ENCODE results near the gene ZNF576.
"Not testable (repeated sequence)": the region's sequence is repeated elsewhere in the genome, so short reads cannot be mapped to it uniquely, and the experiment has no call there.

The ZNF576 gene

GRCh38 chr19:43635561-43635940, 39.2 kb downstream of the ZNF576 start:
- peaks cover 18 to 33% of the 10 kb centered on the region in 2 donors for H3K4me1 Mint-ChIP-seq
- not testable (repeated sequence) for H3K36me3 Mint-ChIP-seq; DNase-seq; H3K4me3 Mint-ChIP-seq; ATAC-seq (replicated peaks); H3K27ac Mint-ChIP-seq; H3K9me3 Mint-ChIP-seq
- peaks cover 42 to 64% of the 10 kb centered on the region in 2 donors for H3K27me3 Mint-ChIP-seq

- Mint-ChIP-seq H3K4me3 (no peak overlapping the region), H3K9me3 (no peaks in the 10 kb centered on the region), H3K27me3 (peaks cover 47 to 69% of the 10 kb centered on the region in 2 donors), H3K27ac (no peak overlapping the region), H3K36me3 (no peaks in the 10 kb centered on the region), H3K4me1 (peaks cover 20 to 34% of the 10 kb centered on the region in 2 donors)
- no peak for ATAC-seq (replicated peaks)
- no peak for DNase-seq
Observed at GRCh38 chr19:43636121-43636683, 39.8 kb downstream of the ZNF576 start.

DNA sequence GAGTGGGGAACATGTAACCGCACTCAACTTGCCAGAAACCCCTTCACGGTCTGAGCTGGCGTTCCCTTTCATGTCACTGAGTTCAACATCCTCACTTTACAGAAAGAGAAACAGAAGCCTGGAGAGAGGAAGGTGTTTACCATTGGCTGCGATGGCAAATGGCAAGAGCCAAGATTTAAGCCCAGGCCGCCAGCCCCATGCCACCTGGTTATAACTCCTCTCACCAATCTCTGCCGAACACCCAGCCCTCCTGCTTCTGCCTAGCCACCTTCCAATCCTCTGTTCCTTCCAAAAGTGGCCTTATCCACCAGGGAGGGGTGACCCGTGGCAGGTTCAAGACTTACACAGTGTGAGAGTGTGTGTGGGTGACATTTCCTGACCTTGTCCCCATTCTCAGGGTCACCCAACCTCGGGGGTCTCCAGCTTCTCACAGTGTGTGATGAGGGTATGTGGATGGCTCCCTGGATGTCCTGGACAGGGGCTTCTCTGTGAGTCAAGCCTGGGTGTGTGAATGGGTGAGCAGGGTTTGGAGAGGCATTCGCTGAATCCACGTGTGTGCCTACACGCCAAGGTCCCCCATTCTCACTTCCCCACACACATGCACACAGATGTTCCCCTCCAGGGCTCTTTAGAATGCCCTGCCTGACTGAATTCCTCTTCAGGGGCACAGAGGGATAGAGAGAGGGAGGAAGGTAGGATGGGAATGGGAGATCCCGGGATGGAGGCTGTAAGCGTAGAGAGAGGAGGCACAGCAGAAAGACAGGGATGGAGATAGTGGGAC, 42.0 kb downstream of the ZNF576 start:
- ATAC-seq (replicated peaks) (peak; percentile 81 to 86), DNase-seq (no peak)
- peak overlapping the region; percentile 82 to 87 for H3K4me3 Mint-ChIP-seq
- H3K4me1 Mint-ChIP-seq: peaks cover 20 to 34% of the 10 kb centered on the region in 2 donors
- peaks cover 50 to 68% of the 10 kb centered on the region in 2 donors for H3K27me3 Mint-ChIP-seq
- peak overlapping the region; percentile 70 for H3K27ac Mint-ChIP-seq
- no peaks in the 10 kb centered on the region for H3K36me3 Mint-ChIP-seq
- H3K9me3 Mint-ChIP-seq: no peaks in the 10 kb centered on the region

DNA sequence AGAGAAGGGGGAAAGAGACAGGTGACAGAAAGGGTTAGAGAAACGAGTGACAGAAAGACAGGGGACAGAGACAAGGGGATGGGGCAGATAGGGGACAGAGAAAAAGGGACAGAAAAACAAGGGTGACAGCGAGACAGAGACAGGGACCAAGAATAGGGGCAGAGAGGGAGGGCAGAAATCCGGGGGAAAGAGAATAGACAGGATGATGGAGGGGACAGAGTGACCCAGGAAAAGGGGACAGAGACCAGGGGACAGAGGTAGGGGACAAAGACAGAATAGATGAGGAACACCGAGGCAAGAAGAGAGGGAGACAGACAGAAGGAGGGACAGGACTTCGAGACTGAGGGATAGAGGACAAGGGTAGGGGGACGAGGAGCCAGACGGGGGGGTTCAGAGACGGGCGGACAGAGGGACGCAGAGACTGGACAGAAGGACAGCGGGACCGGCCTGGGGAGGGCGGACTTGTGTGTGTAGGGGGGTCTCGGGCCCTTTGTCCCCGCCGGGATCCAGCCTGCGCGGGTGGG, 42.7 kb downstream of the ZNF576 start:
- Mint-ChIP-seq H3K4me3 (peak overlapping the region; percentile 82 to 87), H3K27me3 (peaks cover 49 to 64% of the 10 kb centered on the region in 2 donors), H3K9me3 (no peaks in the 10 kb centered on the region), H3K36me3 (no peaks in the 10 kb centered on the region), H3K27ac (peak overlapping the region; percentile 70), H3K4me1 (peaks cover 20 to 34% of the 10 kb centered on the region in 2 donors)
- ATAC-seq (replicated peaks): peak; percentile 8 to 20
- DNase-seq: no peak

DNA sequence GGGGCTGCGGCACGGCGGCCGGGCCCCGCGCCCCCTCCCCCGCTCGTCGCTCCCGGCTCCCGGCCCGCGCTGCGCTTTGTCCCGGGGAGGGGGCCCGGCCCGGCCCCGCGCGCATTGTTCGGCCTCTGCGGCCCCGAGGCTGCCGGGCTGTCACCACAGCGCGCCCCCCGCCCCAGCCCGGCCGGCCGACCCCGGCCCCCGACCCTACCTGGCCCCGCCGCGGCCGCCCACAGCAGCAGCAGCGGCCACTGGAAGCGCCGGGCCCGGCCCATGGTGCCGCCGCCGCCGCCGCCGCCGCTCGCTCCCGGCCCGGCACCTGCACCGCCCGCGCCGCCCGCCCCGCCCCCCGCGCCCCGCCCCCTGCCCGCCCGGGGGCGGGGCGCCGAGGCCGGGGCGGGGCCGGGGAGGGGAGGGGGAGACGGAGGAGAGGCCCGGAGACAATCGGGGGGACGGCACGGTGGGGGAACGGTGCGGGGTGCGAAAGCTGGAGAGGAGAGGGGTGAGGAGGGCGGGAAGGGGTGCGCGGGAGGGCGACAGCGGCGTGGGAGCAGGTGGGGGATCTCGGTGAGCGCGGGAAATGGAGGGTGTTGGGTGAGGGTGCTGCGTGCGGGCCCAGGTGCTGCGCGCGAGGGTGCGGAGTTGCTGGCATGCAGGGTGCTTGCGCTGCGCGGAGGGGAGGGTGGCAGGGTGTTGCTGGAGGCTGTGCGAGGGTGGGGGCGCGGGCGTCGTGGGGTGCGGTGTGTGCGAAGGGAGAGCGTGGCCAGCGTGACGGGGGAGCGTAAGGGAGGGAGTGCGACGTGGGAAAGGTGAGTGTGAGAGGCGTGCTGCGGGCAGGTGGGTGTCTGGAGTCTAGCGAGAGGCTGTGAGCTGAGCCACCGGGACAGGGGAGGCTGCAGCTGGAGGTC, 43.4 kb downstream of the ZNF576 start, which contains the start of gene CADM4:
Gene CADM4 (minus strand): TSS at position 332 of the 905 bp plus-strand sequence. CDS start 60 bp downstream, at position 272.
- no peaks in the 10 kb centered on the region for H3K9me3 Mint-ChIP-seq
- H3K4me1 Mint-ChIP-seq: peaks cover 20 to 33% of the 10 kb centered on the region in 2 donors
- no peaks in the 10 kb centered on the region for H3K36me3 Mint-ChIP-seq
- ATAC-seq (replicated peaks): peak; percentile 68 to 76
- no peak for DNase-seq
- H3K27me3 Mint-ChIP-seq: peaks cover 52 to 68% of the 10 kb centered on the region in 2 donors
- peak within 1 kb of the TSS; percentile 70 for H3K27ac Mint-ChIP-seq
- H3K4me3 Mint-ChIP-seq: peak within 1 kb of the TSS; percentile 82 to 87

GRCh38 chr19:43640424-43640757, 44.0 kb downstream of the ZNF576 start:
- ATAC-seq (replicated peaks): no peak
- peaks cover 16 to 27% of the 10 kb centered on the region in 2 donors for H3K4me1 Mint-ChIP-seq

GRCh38 chr19:43641333-43641732, 44.9 kb downstream of the ZNF576 start:
- H3K9me3 Mint-ChIP-seq: no peaks in the 10 kb centered on the region
- H3K27me3 Mint-ChIP-seq: peaks cover 39 to 52% of the 10 kb centered on the region in 2 donors
- H3K36me3 Mint-ChIP-seq: no peaks in the 10 kb centered on the region
- no peak for DNase-seq
- peaks cover 15 to 22% of the 10 kb centered on the region in 2 donors for H3K4me1 Mint-ChIP-seq
- no peak overlapping the region for H3K27ac Mint-ChIP-seq
- ATAC-seq (replicated peaks): no peak
- H3K4me3 Mint-ChIP-seq: peak overlapping the region; percentile 11 to 31

More at GRCh38 chr19:43640424-43640757, 44.0 kb downstream of the ZNF576 start:
- Mint-ChIP-seq H3K27ac (peak overlapping the region; percentile 28), H3K36me3 (no peaks in the 10 kb centered on the region), H3K27me3 (peaks cover 46 to 62% of the 10 kb centered on the region in 2 donors), H3K9me3 (no peaks in the 10 kb centered on the region), H3K4me3 (peak overlapping the region; percentile 78 to 80)
- no peak for DNase-seq

GRCh38 chr19:43642531-43642930, 46.1 kb downstream of the ZNF576 start:
- Mint-ChIP-seq H3K27me3 (peaks cover 31 to 44% of the 10 kb centered on the region in 2 donors), H3K4me3 (no peak overlapping the region), H3K27ac (no peak overlapping the region), H3K36me3 (no peaks in the 10 kb centered on the region), H3K9me3 (no peaks in the 10 kb centered on the region), H3K4me1 (peaks cover 15 to 22% of the 10 kb centered on the region in 2 donors)
- ATAC-seq (replicated peaks) (no peak), DNase-seq (no peak)

DNA sequence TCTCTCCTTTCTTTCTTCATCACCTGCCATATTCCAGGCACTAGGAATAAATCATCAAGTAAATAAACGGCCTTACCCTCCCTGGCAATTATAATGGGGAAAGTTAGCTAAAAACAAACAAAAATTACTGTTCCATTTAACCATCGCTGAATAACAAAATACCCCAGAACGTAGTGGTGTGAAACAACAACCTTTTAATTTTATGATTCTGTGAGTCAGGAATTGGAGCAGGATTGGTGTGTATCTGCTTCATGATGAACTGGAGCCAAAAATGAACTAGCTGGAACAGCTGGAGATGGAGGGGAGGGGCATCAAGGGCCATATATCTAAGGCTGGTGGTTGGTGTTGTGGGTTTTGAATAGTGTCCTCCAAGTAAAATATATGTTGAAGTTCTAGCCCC, 46.9 kb downstream of the ZNF576 start:
- no peak overlapping the region for H3K27ac Mint-ChIP-seq
- H3K4me3 Mint-ChIP-seq: no peak overlapping the region
- no peaks in the 10 kb centered on the region for H3K9me3 Mint-ChIP-seq
- peaks cover 14 to 19% of the 10 kb centered on the region in 2 donors for H3K4me1 Mint-ChIP-seq
- no peak for ATAC-seq (replicated peaks)
- H3K36me3 Mint-ChIP-seq: peaks cover 0 to 4% of the 10 kb centered on the region in 2 donors
- peaks cover 31 to 37% of the 10 kb centered on the region in 2 donors for H3K27me3 Mint-ChIP-seq
- DNase-seq: no peak

DNA sequence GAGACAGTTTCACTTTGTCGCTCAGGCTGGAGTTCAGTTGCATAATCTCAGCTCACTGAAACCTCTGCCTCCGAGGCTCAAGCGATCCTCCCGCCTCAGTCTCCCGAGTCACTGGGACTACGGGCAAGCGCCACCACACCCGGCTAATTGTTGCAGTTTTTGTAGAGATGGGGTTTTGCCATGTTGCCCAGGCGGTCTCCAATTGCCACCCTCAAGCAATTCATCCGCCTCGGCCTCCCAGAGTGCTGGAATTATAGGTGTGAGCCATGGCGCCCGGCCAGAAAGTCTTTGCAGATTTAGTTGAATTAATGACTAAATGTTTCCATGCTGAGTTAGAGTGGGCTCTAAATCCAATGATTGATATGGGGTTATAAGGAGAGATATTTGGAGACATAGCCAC, 47.8 kb downstream of the ZNF576 start:
- DNase-seq: no peak
- Mint-ChIP-seq H3K9me3 (no peaks in the 10 kb centered on the region), H3K27me3 (peaks cover 22 to 28% of the 10 kb centered on the region in 2 donors), H3K27ac (no peak overlapping the region), H3K4me3 (no peak overlapping the region), H3K36me3 (peaks cover 0 to 4% of the 10 kb centered on the region in 2 donors), H3K4me1 (peaks cover 6 to 10% of the 10 kb centered on the region in 2 donors)
- no peak for ATAC-seq (replicated peaks)

- H3K27ac Mint-ChIP-seq: no peak overlapping the region
- H3K4me3 Mint-ChIP-seq: no peak overlapping the region
- H3K27me3 Mint-ChIP-seq: peaks cover 3 to 7% of the 10 kb centered on the region in 2 donors
- H3K36me3 Mint-ChIP-seq: peaks cover 2 to 7% of the 10 kb centered on the region in 2 donors
- H3K4me1 Mint-ChIP-seq: peaks cover 5 to 7% of the 10 kb centered on the region in 2 donors
- ATAC-seq (replicated peaks) (no peak), DNase-seq (no peak)
- no peaks in the 10 kb centered on the region for H3K9me3 Mint-ChIP-seq
Observed at GRCh38 chr19:43648633-43649032, 52.2 kb downstream of the ZNF576 start.

GRCh38 chr19:43649514-43649913, 53.1 kb downstream of the ZNF576 start:
- no peak for ATAC-seq (replicated peaks)
- Mint-ChIP-seq H3K36me3 (peaks cover 2 to 8% of the 10 kb centered on the region in 2 donors), H3K4me1 (peaks cover 5 to 7% of the 10 kb centered on the region in 2 donors), H3K9me3 (no peaks in the 10 kb centered on the region), H3K27ac (no peak overlapping the region), H3K27me3 (peaks cover under 1 to 3% of the 10 kb centered on the region in 2 donors), H3K4me3 (no peak overlapping the region)
- no peak for DNase-seq

DNA sequence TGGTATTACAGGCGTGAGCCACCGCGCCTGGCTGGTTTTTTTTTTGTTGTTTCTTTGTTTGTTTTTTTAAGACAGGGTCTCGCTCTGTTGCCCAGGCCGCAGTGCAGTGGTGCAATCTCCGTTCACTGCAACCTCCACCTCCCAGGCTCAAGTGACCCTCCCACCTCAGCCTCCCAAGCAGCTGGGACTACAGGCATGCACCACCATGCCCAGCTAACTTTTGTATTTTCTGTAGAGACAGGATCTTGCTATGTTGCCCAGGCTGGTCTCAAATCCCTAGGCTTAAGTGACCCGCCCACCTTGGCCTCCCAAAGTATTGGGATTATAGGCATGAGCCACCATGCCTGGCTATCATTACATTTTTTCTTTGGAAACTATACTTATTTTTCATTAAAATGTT, 53.9 kb downstream of the ZNF576 start:
- H3K27ac Mint-ChIP-seq; DNase-seq; H3K4me1 Mint-ChIP-seq; H3K4me3 Mint-ChIP-seq; H3K27me3 Mint-ChIP-seq; ATAC-seq (replicated peaks); H3K9me3 Mint-ChIP-seq: not testable (repeated sequence)
- peaks cover 2 to 10% of the 10 kb centered on the region in 2 donors for H3K36me3 Mint-ChIP-seq
